Posterior vena cava (tissue), 2 donors: Measurements from ENCODE around the gene DGLUCY. TPM values are rescaled to one million over a fixed set of nuclear protein-coding genes. Genes with fewer than 3 reads are reported as not detected.
A peak's percentile ranks its signal among the peaks of the same experiment; 100 is the strongest.
"Not testable (repeated sequence)": the region's sequence is repeated elsewhere in the genome, so short reads cannot be mapped to it uniquely, and the experiment has no call there.

Experiments used
- DNase-seq: peaks from one replicate; pipeline ENCODE4 v3.0.0-alpha.2; 2020; ENCODE audit warnings: low spot score
- intact Hi-C, 2 donors: fragments of 100-400 bp; cut with DNase I; formaldehyde crosslinking; loops; one replicate each; pipeline versions ENCODE4 v1.14.1 to v1.14.2; 2022 to 2023
- long read RNA-seq, 2 donors: library from polyadenylated mRNA; unstranded; transcript quantifications; one replicate each; pipeline ENCODE4 v2.0.0, GENCODE V29; 2020 to 2021
- total RNA-seq, 2 donors: library from RNA; stranded (reverse); fragmentation: NEBNext Ultra II Directional; extraction: Animal tissue kit (Norgen Biotek cat#: 25700); gene quantifications; one replicate each; pipeline ENCODE4 v1.2.1, GENCODE V29; 2021
- donor health status: DM: yes; HTN: yes; CAD: no.
- donor health status: DM: yes; HTN: yes; CAD: no.

DGLUCY gene, protein sequence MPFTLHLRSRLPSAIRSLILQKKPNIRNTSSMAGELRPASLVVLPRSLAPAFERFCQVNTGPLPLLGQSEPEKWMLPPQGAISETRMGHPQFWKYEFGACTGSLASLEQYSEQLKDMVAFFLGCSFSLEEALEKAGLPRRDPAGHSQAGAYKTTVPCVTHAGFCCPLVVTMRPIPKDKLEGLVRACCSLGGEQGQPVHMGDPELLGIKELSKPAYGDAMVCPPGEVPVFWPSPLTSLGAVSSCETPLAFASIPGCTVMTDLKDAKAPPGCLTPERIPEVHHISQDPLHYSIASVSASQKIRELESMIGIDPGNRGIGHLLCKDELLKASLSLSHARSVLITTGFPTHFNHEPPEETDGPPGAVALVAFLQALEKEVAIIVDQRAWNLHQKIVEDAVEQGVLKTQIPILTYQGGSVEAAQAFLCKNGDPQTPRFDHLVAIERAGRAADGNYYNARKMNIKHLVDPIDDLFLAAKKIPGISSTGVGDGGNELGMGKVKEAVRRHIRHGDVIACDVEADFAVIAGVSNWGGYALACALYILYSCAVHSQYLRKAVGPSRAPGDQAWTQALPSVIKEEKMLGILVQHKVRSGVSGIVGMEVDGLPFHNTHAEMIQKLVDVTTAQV
- total RNA-seq = 10 to 100 TPM; 36.2 to 44.4 TPM
- long read RNA-seq, donor 1, partial matches to known transcripts = 2 of 18 reads
- long read RNA-seq, donor 1, other reads (novel, unspliced or antisense) = 12 of 18 reads
- long read RNA-seq, donor 2, transcript DGLUCY-204 (14 exons, 2,538 nt) = minor isoform, 6 of 65 reads
- long read RNA-seq, donor 2, transcript DGLUCY-201 (14 exons, 2,967 nt) = major isoform, 7 of 65 reads
- long read RNA-seq, donor 2, partial matches to known transcripts = 8 of 65 reads
- long read RNA-seq, donor 2, other reads (novel, unspliced or antisense) = 44 of 65 reads

DNA sequence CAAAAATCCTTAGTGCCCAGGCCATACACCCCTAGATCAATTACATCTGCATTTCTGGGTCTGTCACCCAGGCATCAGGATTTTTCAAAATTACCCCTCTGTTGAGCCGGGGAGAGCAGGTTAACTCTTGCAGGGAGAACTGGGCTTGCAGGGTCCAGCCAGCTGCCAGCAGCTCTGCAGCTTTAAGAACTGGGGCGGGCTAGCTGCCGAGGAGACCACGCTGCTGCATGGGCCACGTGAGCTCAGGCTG, at the start of gene DGLUCY:
Gene DGLUCY, plus strand, starts transcription at position 245 of the 250 bp plus-strand sequence. CDS start 46,222 bp downstream, outside the sequence.
- DNase-seq = peak; percentile 92
- intact Hi-C loops = no loop called here

DNA sequence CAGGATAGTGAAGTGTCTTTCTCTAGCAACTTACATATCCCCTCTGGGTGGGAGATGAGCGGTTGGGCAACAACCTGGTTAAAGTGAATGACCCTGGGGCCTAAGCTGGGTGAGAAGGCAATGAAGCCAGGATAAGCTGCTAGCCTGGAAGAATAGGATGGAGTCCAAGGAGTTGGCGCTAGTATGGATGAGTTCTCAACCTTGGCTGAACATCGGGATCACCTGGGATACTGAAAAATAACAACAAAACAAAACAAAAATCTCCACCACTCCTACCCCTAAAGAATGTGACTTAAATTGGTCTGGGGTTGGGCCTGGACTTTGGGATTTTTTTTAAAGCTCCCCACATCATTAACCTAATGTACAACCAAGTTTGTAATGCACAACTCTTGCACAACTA, 48.6 kb upstream of the DGLUCY start:
- no peak for DNase-seq
- intact Hi-C loops = no loop called here

DNA sequence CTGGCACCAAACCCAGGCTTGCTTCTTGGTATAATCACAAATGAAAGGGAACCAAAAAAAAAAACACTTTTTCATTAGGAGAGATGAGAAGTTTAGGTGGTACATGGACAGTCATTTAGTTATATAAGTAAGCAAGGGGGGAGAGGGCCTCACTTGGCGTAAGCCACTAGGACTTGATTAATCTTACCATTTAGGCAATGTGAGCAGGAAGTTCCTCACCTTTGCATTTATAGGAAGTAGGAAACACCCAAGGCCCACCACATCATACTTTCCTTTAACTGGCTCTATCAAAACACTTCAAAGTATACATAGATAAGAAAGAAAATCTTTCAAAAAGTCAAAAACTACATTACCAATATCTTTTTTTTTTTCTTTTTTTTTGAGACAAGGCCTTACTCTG, 46.7 kb upstream of the DGLUCY start:
- intact Hi-C loops = no loop called here

DNA sequence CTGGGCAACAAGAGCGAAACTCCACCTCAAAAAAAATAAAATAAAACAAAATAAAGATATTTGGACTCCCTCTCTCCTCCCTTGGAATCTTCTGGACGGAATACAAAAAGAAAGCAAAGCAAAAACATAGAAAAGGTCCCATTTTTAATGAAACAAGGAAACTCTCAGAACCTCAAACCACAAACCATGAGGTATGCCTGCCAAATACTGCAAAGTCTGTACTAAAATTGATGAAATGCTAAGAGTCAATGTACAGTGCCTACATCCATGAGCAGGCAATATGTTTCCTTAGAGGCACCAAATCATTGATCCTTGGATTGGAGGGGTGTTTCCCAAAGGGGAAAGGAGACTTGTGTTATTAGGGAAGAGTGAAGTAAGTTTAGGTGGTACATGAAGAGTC, 45.2 kb upstream of the DGLUCY start:
- intact Hi-C loops = no loop called here
- no peak for DNase-seq

More for the DNA sequence above, 46.7 kb upstream of the DGLUCY start:
- DNase-seq = no peak

DNA sequence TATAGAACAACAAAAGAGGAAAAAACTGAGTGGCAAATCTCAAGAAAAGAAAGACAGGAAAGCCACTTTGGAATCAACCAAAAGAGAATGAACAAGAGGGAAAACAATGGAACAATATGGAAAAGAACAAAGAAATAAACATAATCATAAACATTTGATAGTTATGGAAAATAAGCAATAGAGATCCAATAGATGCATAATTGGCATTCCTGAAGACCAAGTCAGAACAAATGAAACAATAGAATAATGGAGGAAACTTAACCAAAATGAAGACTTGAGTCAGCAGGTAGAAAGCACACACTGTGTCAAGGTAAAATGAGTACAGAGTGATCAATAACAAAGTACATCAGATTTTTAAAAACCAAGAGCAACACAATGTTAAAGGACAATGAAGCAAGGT, 43.3 kb upstream of the DGLUCY start:
- intact Hi-C loops = no loop called here
- no peak for DNase-seq

DNA sequence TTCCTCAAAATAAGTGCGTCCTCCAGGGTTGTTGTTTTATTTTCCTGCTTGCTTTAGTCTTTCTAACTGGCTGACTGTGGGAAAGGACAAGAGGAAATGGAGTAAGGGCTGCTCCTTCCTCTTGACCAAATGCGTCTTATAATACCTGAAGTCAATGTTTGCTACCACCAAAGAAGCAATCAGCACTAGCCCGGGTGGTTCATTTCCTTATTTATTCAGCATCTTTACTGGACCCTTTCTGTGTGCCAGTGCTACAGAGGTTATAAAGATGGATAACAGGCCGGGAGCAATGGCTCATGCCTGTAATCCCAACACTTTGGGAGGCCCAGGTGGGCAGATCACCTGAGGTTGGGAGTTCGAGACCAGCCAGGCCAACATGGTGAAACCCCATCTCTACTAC, 38.3 kb upstream of the DGLUCY start:
- intact Hi-C loops = no loop called here

DNA sequence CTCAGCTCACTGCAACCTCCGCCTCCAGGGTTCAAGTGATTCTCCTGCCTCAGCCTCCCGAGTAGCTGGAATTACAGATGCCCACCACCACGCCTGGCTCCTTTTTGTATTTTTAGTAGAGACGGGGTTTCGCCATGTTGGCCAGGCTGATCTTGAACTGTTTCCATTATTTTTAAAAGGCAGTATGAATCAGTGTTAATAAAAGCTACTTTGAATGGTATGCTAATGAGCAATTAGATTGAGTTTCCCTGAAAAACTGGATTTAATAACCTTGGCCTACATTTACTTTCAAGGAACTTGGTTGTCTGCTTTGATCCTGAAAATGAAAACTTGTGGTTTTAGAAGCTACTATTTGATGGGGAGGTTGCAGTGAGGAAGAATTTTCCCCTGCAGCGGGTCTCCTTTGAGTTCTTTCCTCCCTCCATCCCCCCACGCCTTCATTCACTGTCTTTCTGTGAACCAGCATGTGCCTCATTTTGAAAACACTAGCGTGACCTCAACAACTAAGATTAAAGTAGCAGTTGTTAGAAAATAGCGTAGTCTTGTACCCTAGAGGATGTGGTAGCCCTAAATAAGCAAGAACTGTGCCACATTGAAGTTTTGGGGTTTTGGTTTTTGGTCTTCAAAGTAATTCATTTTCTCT, 35.7 kb upstream of the DGLUCY start:
- intact Hi-C loops = no loop called here
- DNase-seq = no peak

More for the DNA sequence above, 38.3 kb upstream of the DGLUCY start:
- no peak for DNase-seq

DNA sequence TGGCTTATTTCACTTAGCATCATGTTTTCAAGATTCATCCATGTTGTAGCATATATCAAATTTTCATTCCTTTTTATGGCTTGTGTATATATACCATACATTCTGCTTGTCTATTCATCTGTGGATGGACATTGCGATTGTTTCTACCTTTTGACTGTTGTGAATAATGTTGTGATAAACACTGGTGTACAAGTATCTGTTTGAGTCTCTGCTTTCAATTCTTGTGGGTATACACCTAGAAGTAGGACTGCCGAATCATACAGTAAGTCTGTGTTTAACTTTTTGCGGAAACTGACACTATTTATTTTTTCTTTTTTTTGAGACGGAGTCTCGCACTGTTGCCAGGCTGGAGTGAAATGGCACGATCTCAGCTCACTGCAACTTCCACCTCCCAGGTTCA, 33.8 kb upstream of the DGLUCY start:
- intact Hi-C loops = no loop called here

DNA sequence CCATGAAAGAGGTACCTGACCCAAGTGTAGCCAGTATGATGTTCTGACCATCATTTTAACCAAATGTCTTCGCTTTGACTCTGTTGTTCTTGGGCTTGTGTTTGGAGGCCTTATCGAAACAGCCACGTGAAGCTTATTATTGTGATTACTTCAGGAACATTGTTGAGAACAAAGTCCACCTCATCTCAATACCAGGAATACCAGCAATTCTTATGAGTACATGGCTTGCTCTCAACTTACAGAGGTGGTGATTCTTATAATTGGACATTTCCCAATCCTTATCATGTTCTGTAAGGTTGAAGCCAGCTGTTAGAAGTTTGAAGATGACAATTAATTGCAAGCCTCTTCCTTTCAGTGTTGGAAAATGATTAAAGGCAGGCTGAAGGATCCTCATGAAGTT, 31.6 kb upstream of the DGLUCY start:
- intact Hi-C loops = no loop called here

More for the DNA sequence above, 33.8 kb upstream of the DGLUCY start:
- DNase-seq = no peak

DNA sequence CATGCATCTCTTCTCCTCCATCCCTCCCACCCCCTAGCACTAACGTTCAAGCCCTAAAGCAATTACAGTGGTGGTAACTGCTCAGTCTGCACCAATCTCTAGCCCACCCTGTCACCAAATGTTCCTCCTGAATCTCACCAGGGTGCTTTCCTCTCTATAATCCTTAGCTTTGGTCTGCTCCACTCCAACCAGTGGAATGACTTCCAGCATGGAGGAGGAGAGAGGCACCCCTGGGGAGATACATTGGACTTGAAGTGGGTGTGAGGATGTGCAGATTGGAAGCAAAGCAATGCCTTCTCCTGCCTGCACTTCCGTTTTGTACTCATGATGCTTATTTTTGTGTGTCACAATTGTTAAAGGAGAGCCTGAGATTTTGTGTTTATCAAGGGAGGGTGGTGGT, 29.4 kb upstream of the DGLUCY start:
- intact Hi-C loops = no loop called here
- DNase-seq = no peak

More for the DNA sequence above, 31.6 kb upstream of the DGLUCY start:
- no peak for DNase-seq

DNA sequence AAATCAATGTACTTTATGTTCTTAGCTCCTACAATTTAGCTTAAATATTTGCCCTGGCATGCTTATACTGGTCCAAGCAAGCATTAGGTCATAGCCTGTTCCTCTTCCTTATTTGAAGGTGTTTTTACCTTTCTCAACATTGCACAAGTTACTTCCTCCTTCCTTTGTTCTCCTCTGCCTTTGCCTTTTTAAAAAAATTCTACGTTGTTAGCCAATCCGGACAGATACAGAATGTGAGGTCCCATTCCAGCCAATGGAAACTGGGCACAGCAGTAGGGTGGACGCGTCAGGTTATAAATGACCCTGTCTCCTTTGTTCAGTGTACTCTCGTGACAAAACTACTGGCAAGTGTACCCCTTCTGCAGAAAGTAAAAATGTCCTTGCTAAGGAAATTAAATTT, 26.4 kb upstream of the DGLUCY start:
- DNase-seq, intact Hi-C loops: not testable (repeated sequence)

DNA sequence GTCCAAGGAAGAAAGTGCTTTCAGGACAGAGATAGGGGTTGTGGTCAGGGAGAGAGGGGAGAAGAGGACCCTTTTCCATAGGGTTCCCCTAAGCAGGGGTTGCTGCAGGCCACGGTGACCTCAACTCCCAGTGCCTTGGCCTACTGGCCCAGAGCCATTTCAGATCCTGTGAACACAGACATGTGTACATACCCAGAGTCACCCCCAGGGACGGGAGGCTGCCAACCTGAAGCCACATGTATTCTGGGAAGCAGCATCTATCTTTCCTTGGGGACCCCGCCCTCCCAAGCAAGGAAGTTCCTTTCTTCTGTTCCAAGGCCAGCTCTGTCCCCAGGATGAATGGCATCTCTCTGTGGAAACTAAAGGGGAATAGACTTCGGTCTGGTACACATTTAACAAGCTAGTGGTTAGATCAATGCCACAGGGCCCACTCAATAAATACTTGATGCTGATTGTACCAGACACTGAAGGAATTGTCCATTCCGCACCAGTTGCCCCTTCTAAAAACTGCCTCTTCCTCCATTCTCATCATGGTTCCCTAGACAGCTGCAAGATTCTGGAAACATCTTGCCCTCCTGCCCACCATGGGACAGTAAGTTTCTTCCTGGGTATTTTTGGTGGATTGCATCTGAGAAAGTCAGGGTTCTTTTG, 25.2 kb upstream of the DGLUCY start:
- intact Hi-C loops = no loop called here
- DNase-seq = no peak

DNA sequence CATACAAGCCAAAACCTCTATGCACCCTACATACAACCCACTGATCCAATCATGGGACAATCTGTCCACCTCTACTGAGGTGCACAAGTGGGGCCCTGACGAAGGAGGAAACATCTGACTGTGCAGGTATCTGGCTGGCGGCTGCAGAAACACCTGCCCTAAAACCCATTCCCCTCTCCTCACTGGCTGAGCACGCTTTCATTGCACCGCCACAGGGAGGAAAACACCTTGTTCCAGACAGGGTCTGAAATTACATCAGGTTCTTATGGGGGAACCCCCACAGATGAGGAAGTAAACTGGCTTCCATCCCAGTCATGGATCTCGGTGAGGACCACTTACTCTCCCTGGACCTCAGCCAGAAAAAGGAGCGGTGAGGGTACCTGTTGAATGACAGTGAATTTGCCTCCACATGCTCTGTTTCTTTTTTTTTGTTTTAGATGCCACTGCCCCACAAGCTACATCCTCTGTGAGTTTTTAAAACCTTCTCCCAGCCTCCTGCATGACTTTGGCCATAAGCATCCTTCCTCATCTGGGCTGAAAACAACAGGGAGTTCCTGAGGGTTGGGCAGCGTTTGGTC, 23.8 kb upstream of the DGLUCY start:
- intact Hi-C loops = no loop called here
- DNase-seq = no peak

DNA sequence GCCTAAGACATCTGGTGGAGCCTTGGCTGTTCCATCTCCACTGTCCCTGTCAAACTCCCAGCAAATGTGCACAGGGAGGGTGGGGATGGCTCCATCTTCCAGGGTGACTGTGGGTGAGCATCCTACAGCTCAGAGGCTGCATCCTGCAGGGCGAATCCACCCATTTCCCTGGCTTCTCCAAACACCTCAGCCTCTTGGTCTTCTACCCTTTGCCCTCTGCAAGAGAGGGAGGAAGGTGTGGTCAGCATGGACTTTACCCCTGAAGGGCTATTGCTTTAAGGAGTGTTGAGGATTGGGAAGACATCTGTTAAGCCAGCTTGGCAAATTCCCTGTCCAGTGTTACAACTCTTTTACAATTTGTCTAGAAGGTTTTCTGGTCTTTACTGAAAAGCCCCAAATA, 23.1 kb upstream of the DGLUCY start:
- DNase-seq = no peak
- intact Hi-C loops = no loop called here

DNA sequence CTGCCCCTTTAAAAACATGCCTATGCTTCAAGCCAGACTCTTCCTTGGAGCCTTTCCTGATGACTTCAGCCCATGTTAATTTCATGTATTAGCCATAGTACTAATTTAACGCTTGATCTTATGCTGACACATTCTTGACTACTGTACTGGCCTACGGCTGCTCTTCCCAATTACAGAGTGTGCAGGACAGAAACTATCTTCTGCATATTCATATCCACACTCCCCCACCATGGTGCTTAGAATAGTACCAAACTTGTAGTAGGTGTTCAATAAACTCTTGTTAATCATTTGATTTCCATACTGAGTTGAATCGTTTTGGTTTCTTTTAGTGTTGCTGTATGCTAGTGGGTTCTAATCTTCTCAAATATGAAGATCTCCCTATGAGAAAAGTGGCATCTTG, 21.8 kb upstream of the DGLUCY start:
- intact Hi-C loops = no loop called here
- DNase-seq = no peak

DNA sequence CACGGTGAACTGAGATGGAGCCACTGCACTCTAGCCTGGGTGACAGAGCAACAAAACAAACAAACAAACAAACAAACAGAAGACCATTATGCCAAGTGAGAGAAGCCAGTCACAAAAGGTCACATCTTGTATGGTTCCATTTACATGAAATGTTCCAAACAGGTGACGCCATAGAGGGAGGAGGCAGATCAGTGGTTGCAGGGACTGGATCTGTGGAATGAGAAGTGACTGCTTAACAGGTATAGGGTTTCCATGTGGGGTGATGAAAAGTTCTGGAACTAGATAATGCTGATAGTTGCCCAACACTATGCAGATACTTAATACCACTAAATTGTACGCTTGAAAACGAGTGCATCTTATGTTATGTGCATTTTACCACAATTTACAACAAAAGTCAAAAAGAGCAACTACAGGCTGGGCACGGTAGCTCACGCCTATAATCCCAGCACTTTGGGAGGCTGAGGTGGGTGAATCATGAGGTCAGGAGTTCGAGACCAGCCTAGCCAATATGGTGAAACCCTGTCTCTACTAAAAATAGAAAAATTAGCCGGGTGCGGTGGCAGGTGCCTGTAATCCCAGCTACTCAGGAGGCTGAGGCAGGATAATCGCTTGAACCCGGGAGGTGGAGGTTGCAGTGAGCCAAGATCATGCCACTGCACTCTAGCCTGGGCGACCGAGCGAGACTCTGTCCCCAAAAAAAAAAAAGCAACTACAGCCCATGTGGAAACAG, 20.0 kb upstream of the DGLUCY start:
- DNase-seq, intact Hi-C loops: not testable (repeated sequence)

DNA sequence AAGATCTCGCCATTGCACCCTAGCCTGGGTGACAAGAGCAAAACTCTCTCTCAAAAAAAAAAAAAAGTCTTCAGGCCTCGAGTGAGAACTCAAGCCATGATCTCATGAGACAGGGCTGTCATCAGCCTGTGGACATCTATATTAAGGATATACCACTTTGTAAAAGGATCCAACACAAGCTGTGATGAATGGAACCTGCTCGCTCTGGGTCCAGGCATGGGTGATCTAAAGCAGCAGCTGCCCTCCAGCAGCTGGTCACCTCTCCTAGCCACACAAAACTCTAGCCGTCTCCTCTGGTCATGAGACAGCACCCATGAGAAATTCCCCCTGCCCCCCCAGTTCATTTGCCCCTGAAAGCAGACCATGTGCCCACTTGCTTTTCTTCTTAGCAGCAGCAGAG, 19.1 kb upstream of the DGLUCY start:
- DNase-seq = no peak
- intact Hi-C loops = no loop called here

DNA sequence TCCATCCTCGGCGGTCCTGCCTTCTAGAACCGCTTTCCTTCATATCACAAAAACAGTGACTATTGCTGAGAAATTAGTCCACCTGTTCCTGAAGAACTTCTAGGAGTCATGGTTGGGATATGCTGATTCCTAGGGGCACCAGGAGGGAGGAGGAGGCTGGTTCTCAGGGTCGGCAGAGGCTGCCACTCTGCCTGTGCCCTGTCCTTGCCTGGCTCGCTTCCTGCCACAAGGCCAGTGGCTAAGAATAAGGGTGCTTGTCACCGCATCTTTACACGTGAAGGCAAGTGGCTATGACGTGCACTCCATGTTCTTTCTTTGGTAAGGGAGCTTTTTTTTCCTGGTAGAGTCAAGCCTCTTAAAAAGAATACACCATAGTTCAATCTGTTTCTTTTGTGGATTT, 18.7 kb upstream of the DGLUCY start:
- intact Hi-C loops = no loop called here

DNA sequence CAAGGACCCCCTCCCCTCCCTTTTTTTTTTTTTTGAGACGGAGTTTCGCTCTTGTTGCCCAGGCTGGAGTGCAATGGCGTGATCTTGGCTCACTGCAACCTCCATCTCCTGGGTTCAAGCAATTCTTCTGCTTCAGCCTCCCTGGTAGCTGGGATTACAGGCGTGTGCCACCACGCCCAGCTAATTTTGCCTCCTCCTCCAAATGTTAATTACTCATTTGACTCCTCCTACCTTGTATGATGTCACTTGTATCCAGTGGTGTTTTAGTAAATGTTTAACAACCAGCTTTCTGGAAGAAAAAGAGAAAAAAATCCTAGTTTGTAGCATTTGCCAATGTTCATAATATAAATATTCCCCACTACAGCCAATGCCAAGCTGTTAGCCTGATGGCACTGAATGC, 16.2 kb upstream of the DGLUCY start:
- intact Hi-C loops, DNase-seq: not testable (repeated sequence)

More for the DNA sequence above, 18.7 kb upstream of the DGLUCY start:
- DNase-seq = no peak
